ENCODE measurements around the gene KRT74. TPM values are rescaled to one million over a fixed set of nuclear protein-coding genes. Genes with fewer than 3 reads are reported as not detected.

The KRT74 gene
- total and polyA plus RNA-seq, 2 experiments from 2014 or later: not detected

GRCh38 chr12:52584156-52584682 lies 10.6 kb upstream of the KRT74 start:
- Histone ChIP-seq H3K79me2 (ENCODE audit: insufficient read depth) (no peaks in the 10 kb centered on the region), H3K4me2 (ENCODE audit: unreplicated experiment) (no peak overlapping the region), H3K9me2 (ENCODE audit: insufficient read depth) (no peaks in the 10 kb centered on the region), H3F3A (ENCODE audit: insufficient read depth) (no peaks in the 10 kb centered on the region), H2AFZ (no peak overlapping the region), H3K36me3 (ENCODE audit: low read depth) (no peaks in the 10 kb centered on the region), H3K27ac (no peak overlapping the region), H3K4me3 (no peak overlapping the region), H3K4me1 (ENCODE audit: insufficient read depth) (no peaks in the 10 kb centered on the region), H3K9me3 (ENCODE audit: low read depth) (no peaks in the 10 kb centered on the region), H3K9ac (no peak overlapping the region), H3K27me3 (replicated peaks; ENCODE audit: insufficient read depth) (peaks cover 12% of the 10 kb centered on the region), H4K20me1 (ENCODE audit: insufficient read depth) (no peaks in the 10 kb centered on the region)
- in situ Hi-C loops (cut with MboI): loop anchor here (5.0 to 10.0 kb wide), 2 partner anchors 283 to 401 kb away; no protein-coding TSS in a partner anchor
- no peak for TF ChIP-seq EZH2 (IDR thresholded peaks at IDR 0.05; ENCODE audit: insufficient read depth, poor library complexity, severe bottlenecking)
- no peak for TF ChIP-seq EZH2phosphoT487 (IDR thresholded peaks at IDR 0.05; ENCODE audit: insufficient read depth, low read depth)
- 69 to 72% methylated on average over 9 of the region's 9 CpGs for WGBS, 2 experiments (ENCODE audit: low coverage in 1 of 2, low lambda C conversion rate in 2 of 2, missing lambda C conversion rate in 2 of 2)
- no peak for DNase-seq

- Histone ChIP-seq H3K36me3 (ENCODE audit: low read depth) (no peaks in the 10 kb centered on the region), H3F3A (ENCODE audit: insufficient read depth) (no peaks in the 10 kb centered on the region), H3K27ac (no peak overlapping the region), H3K4me2 (ENCODE audit: unreplicated experiment) (no peak overlapping the region), H3K9me2 (ENCODE audit: insufficient read depth) (no peaks in the 10 kb centered on the region), H4K20me1 (ENCODE audit: insufficient read depth) (no peaks in the 10 kb centered on the region), H3K9me3 (ENCODE audit: low read depth) (no peaks in the 10 kb centered on the region), H3K27me3 (replicated peaks; ENCODE audit: insufficient read depth) (peaks cover 16% of the 10 kb centered on the region), H3K4me1 (ENCODE audit: insufficient read depth) (no peaks in the 10 kb centered on the region), H3K9ac (no peak overlapping the region), H2AFZ (no peak overlapping the region), H3K79me2 (ENCODE audit: insufficient read depth) (no peaks in the 10 kb centered on the region), H3K4me3 (no peak overlapping the region)
- DNase-seq: peak; percentile 81
- in situ Hi-C loops (cut with MboI): loop anchor here (5.0 to 10.0 kb wide), 2 partner anchors 284 to 402 kb away; no protein-coding TSS in a partner anchor
- TF ChIP-seq EZH2 (IDR thresholded peaks at IDR 0.05; ENCODE audit: insufficient read depth, poor library complexity, severe bottlenecking) (no peak), EZH2phosphoT487 (IDR thresholded peaks at IDR 0.05; ENCODE audit: insufficient read depth, low read depth) (no peak)
- 2% methylated on average over 7 of the region's 7 CpGs for WGBS, 2 experiments (ENCODE audit: low coverage in 1 of 2, low lambda C conversion rate in 2 of 2, missing lambda C conversion rate in 2 of 2)
Measured at GRCh38 chr12:52582971-52583456, 9.4 kb upstream of the KRT74 start.

- Histone ChIP-seq H3F3A (ENCODE audit: insufficient read depth) (no peaks in the 10 kb centered on the region), H3K27me3 (replicated peaks; ENCODE audit: insufficient read depth) (peaks cover 15% of the 10 kb centered on the region), H3K9me3 (ENCODE audit: low read depth) (no peaks in the 10 kb centered on the region), H3K27ac (no peak overlapping the region), H3K4me2 (ENCODE audit: unreplicated experiment) (no peak overlapping the region), H3K9ac (no peak overlapping the region), H3K4me1 (ENCODE audit: insufficient read depth) (no peaks in the 10 kb centered on the region), H3K36me3 (ENCODE audit: low read depth) (no peaks in the 10 kb centered on the region), H3K79me2 (ENCODE audit: insufficient read depth) (no peaks in the 10 kb centered on the region), H4K20me1 (ENCODE audit: insufficient read depth) (no peaks in the 10 kb centered on the region), H3K9me2 (ENCODE audit: insufficient read depth) (no peaks in the 10 kb centered on the region), H3K4me3 (no peak overlapping the region), H2AFZ (no peak overlapping the region)
- in situ Hi-C loops (cut with MboI): loop anchor here (5.0 to 10.0 kb wide), 2 partner anchors 285 to 402 kb away; no protein-coding TSS in a partner anchor
- TF ChIP-seq EZH2phosphoT487 (IDR thresholded peaks at IDR 0.05; ENCODE audit: insufficient read depth, low read depth) (no peak), EZH2 (IDR thresholded peaks at IDR 0.05; ENCODE audit: insufficient read depth, poor library complexity, severe bottlenecking) (no peak)
- WGBS, 2 experiments (ENCODE audit: low coverage in 1 of 2, low lambda C conversion rate in 2 of 2, missing lambda C conversion rate in 2 of 2): 79% methylated on average over 2 of the region's 2 CpGs
- no peak for DNase-seq
Measured at GRCh38 chr12:52582486-52582885, 8.8 kb upstream of the KRT74 start.

GRCh38 chr12:52581481-52581880 lies 7.8 kb upstream of the KRT74 start:
- no peaks in the 10 kb centered on the region for H3K36me3 ChIP-seq (ENCODE audit: low read depth)
- H3K27me3 ChIP-seq (replicated peaks; ENCODE audit: insufficient read depth): peaks cover 10% of the 10 kb centered on the region
- no peaks in the 10 kb centered on the region for H3K79me2 ChIP-seq (ENCODE audit: insufficient read depth)
- no peak overlapping the region for H3K4me3 ChIP-seq
- in situ Hi-C loops (cut with MboI): loop anchor here (5.0 to 10.0 kb wide), 2 partner anchors 286 to 403 kb away; no protein-coding TSS in a partner anchor
- no peaks in the 10 kb centered on the region for H3K9me2 ChIP-seq (ENCODE audit: insufficient read depth)
- TF ChIP-seq EZH2phosphoT487 (IDR thresholded peaks at IDR 0.05; ENCODE audit: insufficient read depth, low read depth): no peak
- WGBS, 2 experiments (ENCODE audit: low coverage in 1 of 2, low lambda C conversion rate in 2 of 2, missing lambda C conversion rate in 2 of 2): 33 to 36% methylated on average over 6 of the region's 6 CpGs
- H3K27ac ChIP-seq: no peak overlapping the region
- H4K20me1 ChIP-seq (ENCODE audit: insufficient read depth): no peaks in the 10 kb centered on the region
- no peak overlapping the region for H2AFZ ChIP-seq
- H3K9me3 ChIP-seq (ENCODE audit: low read depth): no peaks in the 10 kb centered on the region
- H3K4me1 ChIP-seq (ENCODE audit: insufficient read depth): no peaks in the 10 kb centered on the region
- no peak overlapping the region for H3K9ac ChIP-seq
- no peak overlapping the region for H3K4me2 ChIP-seq (ENCODE audit: unreplicated experiment)
- no peaks in the 10 kb centered on the region for H3F3A ChIP-seq (ENCODE audit: insufficient read depth)
- peak; percentile 77 for DNase-seq
